ENCODE measurements around the gene NBEA.
A peak's percentile ranks its signal among the peaks of the same experiment; 100 is the strongest.

The NBEA gene

DNA sequence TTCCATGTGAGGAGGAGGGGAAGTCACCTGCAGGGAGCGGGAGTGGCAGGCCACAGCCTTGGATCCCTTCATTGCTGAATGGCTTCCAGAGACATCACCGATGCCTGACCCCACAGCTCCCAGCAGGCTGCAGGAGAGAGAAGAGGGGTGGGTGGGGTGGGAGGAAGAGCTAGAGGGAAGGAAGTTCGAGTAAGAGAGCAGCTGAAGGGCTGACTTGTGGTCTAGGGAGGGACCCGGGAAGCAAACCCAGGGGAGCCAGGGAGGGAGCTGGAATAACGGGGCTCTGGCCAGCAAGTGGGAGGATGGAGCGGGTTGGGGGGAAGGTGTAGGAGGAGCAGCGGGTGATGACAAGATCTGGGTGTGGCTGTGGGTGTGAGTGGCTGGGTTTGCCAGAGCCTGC, 764.2 kb downstream of the NBEA start:
- no peak for DNase-seq (ENCODE audit: low spot score)

- no peak for DNase-seq (ENCODE audit: low spot score)
Measured at GRCh38 chr13:35706721-35707120, 764.7 kb downstream of the NBEA start.

- no peak for DNase-seq (ENCODE audit: low spot score)
Measured at GRCh38 chr13:35711909-35712308, 769.8 kb downstream of the NBEA start.

DNA sequence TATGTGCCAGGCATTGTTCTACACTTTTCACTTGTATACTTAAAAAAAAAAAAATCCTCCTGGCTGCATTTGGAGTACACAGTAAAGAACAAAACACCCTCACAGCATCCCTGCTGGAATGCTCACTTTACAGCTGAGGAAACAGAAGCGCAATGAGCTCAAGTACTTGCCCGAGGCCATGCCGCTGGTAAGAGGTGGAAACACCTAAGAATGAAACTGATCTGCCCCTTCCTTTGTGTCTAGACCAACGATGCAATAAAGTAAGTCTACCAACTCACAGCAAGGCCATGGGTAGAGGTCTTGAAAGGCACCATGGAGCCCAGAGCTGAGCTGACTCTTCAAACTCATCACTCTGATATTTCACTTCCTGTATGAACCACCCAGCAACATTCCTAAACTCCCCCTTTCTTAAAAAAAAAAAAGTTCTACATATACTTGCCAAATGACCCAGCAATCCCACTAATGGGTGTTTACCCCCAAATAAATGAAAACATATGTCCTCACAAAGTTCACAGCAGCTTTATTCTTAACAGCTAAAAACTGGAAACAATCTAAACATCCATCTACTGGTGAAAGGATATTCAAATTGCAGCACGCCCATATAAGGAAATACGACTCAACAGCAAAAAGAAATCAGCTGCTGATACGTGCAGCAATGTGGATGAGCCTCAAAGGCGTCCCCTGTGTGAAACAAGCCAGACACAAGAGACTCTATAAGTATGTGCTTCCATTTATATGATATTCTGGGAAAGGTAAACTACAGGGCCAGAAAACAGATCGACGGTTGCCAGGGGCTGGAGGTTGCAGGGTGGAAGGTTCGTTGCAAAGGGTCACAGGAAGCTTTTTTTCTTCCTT, 771.1 kb downstream of the NBEA start:
- DNase-seq (ENCODE audit: low spot score) = no peak

GRCh38 chr13:35714121-35714520, 772.1 kb downstream of the NBEA start:
- DNase-seq (ENCODE audit: low spot score) = no peak

GRCh38 chr13:35714588-35715377, 772.7 kb downstream of the NBEA start:
- DNase-seq (ENCODE audit: low spot score) = no peak

DNA sequence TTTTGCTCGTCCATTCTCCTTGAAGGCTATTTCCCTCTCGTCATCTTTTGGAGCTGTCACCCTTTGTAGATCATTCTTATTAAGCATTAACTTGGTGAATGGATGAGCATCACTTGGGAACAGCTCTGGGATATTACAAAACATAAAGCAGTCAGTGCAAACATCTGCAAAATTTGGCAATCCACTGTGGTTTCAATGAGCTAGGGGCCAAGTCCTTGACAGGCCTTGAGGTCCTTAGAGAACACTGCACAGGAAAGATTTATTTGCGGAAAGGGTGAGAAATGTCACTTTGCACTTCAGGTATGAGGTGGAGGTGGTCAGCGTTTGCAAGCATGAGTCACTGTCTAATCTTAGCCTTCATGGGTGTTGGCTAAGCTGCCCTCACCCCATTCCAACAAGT, 774.1 kb downstream of the NBEA start:
- peak; percentile 78 for DNase-seq (ENCODE audit: low spot score)

DNA sequence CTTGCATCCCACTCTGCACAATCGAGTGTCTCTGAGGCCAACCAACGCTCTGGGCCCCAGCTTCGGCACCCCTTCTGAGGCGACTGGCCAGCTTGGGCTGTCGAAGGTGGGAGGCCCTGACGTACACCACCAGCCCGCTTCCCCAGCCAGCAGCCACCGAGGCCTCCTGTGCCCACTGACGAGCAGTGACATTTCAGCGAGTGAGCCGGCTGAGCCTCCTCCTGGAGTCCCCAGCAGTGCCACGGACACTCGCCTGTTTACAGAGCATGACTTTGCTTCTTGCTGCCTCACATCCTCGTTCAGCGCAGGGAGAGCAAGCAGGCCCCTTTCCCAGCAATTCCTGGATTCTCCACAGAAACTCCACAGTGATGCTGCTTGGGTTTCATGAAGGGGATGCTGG, 774.7 kb downstream of the NBEA start:
- DNase-seq (ENCODE audit: low spot score) = no peak

DNA sequence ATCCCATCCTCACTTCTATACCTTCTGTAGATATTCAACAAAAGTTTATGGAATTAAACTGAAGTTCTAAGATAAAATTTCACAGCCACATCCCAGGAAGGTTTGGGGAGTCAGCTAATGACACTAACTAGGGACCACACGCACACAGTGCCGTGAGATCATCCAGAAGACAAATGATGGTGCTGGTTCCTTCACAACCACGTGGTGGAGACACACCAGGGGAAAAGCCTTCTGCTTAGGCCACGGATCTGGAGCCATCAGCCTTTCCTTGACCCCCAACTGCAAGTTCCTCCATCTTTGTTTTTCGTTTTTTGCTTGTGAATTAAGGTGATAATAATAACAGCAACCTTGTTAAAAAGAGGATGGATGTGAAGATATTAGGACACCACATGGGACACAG, 776.0 kb downstream of the NBEA start:
- DNase-seq (ENCODE audit: low spot score) = no peak

DNA sequence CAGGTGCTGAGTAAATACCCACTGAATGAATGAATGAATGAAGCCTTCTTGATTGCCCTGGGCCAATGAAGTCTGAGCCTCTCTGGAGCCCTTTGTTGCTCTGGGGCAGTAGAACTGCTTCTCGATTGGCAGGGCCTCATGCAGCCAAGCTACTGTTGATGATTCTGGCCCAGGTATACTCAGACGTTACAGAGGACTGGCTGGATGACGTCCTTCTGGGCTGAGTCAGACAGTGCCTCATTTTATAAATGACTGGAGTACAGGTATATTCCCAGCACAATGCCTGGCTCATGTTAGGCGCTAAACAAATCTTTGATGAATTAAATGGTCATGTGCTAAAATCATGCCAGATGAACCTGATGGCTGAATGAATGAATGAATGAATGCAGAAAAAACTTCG, 778.2 kb downstream of the NBEA start:
- peak; percentile 42 for DNase-seq (ENCODE audit: low spot score)

GRCh38 chr13:35720690-35721554, 778.9 kb downstream of the NBEA start:
- DNase-seq (ENCODE audit: low spot score) = peak; percentile 53
